DND-41 (cell line): ENCODE measurements around the gene SFMBT2.

ENCODE experiments used
- ATAC-seq: fragments of 200-7000 bp; cut with Tn5 transposase; 3 replicates; pipeline ENCODE4 v1.9.1; 2021; ENCODE audit warnings: low read depth; ENCODE audit not compliant: insufficient read depth
- DNase-seq: peaks from one replicate; pipeline ENCODE4 v3.0.0-alpha.2; 2020
- H2AFZ ChIP-seq: 2 replicates; pipeline ENCODE4 v1.6.0; 2012; ENCODE audit warnings: low read depth, low read length
- H3K27ac ChIP-seq: 2 replicates; pipeline ENCODE4 v1.5.1; 2012; ENCODE audit warnings: low read length, inconsistent platforms
- H3K27me3 ChIP-seq: fragments of 200-600 bp; sonication (generic); 2 replicates; pipeline ENCODE4 v1.6.0; 2012; ENCODE audit warnings: low read length, mild to moderate bottlenecking, inconsistent platforms; ENCODE audit not compliant: insufficient read depth, poor library complexity
- H3K36me3 ChIP-seq: 2 replicates; pipeline ENCODE4 v1.5.1; 2012; ENCODE audit warnings: low read length, inconsistent platforms; ENCODE audit not compliant: insufficient read depth
- H3K4me1 ChIP-seq: 2 replicates; pipeline ENCODE4 v1.5.1; 2012; ENCODE audit warnings: mild to moderate bottlenecking, low read length; ENCODE audit not compliant: insufficient read depth
- H3K4me2 ChIP-seq: 2 replicates; pipeline ENCODE4 v1.6.0; 2012; ENCODE audit warnings: mild to moderate bottlenecking, moderate library complexity, low read length, inconsistent platforms; ENCODE audit not compliant: insufficient read depth
- H3K4me3 ChIP-seq, 2 experiments: fragments of 200-600 bp in 1 of 2; shearing (Covaris generic) in 1 of 2; 2 replicates each; pipeline ENCODE4 v1.5.1; 2012 to 2016; ENCODE audit warnings: inconsistent platforms in 2 of 2, low read length in 2 of 2, mild to moderate bottlenecking in 2 of 2, low read depth in 1 of 2, moderate library complexity in 1 of 2
- H3K79me2 ChIP-seq: 2 replicates; pipeline ENCODE4 v1.6.0; 2012; ENCODE audit warnings: low read length, inconsistent platforms; ENCODE audit not compliant: insufficient read depth
- H3K9ac ChIP-seq: 2 replicates; pipeline ENCODE4 v1.6.0; 2012; ENCODE audit warnings: low read depth, mild to moderate bottlenecking, inconsistent platforms, low read length, moderate library complexity
- H3K9me3 ChIP-seq: 2 replicates; pipeline ENCODE4 v1.5.1; 2012; ENCODE audit warnings: low read length, moderate library complexity, mild to moderate bottlenecking, inconsistent platforms; ENCODE audit not compliant: insufficient read depth, severe bottlenecking
- H4K20me1 ChIP-seq: 2 replicates; pipeline ENCODE4 v1.6.0; 2012; ENCODE audit warnings: low read length; ENCODE audit not compliant: insufficient read depth
- EZH2 ChIP-seq: IDR thresholded peaks from 3 replicates; pipeline ENCODE4 v1.6.1; 2012; ENCODE audit warnings: borderline replicate concordance, low read depth, mild to moderate bottlenecking, moderate library complexity, low read length, inconsistent platforms; ENCODE audit not compliant: severe bottlenecking
- TF ChIP-seq, protein P1 (sequence below): IDR thresholded peaks from 2 replicates; pipeline ENCODE4 v1.5.1; 2012; ENCODE audit warnings: borderline replicate concordance, low read length, moderate library complexity, mild to moderate bottlenecking; ENCODE audit not compliant: poor library complexity, severe bottlenecking; ENCODE audit errors: extremely low read depth

The SFMBT2 gene

DNA sequence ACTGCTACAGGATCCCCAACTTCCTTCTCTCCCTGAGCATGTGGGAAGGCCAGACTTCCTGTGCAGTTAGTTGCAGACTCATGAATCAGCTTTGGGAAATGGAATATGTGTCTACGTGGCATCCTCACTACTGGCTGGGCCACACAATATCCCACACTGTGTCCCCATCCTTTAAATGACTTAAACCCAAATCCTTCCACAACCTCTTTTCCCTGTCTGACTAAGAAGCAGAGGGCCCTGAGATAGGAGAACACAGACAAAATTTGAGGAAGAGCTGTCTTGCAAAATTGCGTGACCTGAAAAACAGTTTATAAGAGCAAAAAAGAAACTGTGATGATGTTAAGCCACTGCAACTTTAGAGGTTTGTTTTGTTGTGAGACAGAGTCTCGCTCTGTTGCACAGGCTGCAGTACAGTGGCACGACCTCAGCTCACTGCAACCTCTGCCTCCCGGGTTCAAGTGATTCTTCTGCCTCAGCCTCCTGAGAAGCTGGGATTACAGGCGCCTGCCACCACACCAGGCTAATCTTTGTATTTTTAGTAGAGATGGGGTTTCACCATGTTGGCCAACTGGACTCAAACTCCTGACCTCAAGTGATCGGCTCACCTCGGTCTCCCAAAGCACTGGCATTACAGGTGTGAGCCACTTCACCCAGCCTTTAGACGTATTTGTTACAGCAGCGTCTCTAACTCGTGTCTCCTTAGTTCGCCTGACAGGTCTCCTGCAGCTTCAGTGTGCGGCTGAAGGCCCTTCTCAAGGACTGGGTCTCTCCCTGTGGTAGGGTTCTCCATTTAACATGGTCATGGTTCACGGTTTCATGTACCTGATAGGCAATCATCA, 46.9 kb upstream of the SFMBT2 start:
- H3K9ac ChIP-seq: no peak overlapping the region
- ATAC-seq (no peak), DNase-seq (no peak)
- H3K79me2 ChIP-seq: no peaks in the 10 kb centered on the region
- no peaks in the 10 kb centered on the region for H3K27me3 ChIP-seq
- no peak overlapping the region for H2AFZ ChIP-seq
- H3K4me1 ChIP-seq: no peaks in the 10 kb centered on the region
- no peaks in the 10 kb centered on the region for H4K20me1 ChIP-seq
- H3K4me2 ChIP-seq: no peak overlapping the region
- no peak for TF ChIP-seq EZH2
- TF ChIP-seq, protein P1, sequence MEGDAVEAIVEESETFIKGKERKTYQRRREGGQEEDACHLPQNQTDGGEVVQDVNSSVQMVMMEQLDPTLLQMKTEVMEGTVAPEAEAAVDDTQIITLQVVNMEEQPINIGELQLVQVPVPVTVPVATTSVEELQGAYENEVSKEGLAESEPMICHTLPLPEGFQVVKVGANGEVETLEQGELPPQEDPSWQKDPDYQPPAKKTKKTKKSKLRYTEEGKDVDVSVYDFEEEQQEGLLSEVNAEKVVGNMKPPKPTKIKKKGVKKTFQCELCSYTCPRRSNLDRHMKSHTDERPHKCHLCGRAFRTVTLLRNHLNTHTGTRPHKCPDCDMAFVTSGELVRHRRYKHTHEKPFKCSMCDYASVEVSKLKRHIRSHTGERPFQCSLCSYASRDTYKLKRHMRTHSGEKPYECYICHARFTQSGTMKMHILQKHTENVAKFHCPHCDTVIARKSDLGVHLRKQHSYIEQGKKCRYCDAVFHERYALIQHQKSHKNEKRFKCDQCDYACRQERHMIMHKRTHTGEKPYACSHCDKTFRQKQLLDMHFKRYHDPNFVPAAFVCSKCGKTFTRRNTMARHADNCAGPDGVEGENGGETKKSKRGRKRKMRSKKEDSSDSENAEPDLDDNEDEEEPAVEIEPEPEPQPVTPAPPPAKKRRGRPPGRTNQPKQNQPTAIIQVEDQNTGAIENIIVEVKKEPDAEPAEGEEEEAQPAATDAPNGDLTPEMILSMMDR: no peak
- no peaks in the 10 kb centered on the region for H3K36me3 ChIP-seq
- H3K4me3 ChIP-seq: no peak overlapping the region
- no peaks in the 10 kb centered on the region for H3K9me3 ChIP-seq
- no peak overlapping the region for H3K27ac ChIP-seq

DNA sequence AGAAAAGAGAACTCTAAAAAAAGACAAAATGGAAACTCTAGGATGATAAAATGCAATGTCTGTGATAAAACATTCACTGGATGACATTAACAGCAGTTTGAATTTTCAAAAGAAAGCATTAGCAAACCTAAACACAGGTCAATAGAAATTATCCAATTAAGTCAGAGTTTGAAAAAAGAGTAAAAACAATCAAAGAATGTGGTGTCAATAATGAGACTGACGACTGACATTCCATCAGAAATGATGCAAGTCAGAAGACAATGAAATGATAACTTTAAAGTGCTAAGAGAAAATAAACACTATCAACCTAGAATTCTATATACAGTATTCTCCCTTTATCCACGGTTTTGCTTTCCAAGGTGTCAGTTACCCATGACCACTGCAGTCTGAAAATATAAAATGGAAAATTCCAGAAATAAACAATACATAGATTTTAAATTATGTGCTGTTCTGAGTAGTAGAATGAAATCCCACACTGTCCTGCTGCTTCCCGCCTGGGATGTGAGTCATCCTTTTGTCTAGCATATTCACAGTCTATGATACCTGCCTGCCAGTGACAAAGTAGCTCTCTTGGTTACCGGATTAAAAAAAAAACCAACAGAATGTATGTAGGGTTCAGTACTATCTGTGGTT, 38.3 kb upstream of the SFMBT2 start:
- Histone ChIP-seq H3K27ac (no peak overlapping the region), H4K20me1 (no peaks in the 10 kb centered on the region), H3K4me2 (no peak overlapping the region), H3K27me3 (no peaks in the 10 kb centered on the region), H3K4me1 (no peaks in the 10 kb centered on the region), H3K4me3 (no peak overlapping the region), H3K9ac (no peak overlapping the region), H3K79me2 (no peaks in the 10 kb centered on the region), H3K36me3 (no peaks in the 10 kb centered on the region), H3K9me3 (peaks cover 21% of the 10 kb centered on the region), H2AFZ (no peak overlapping the region)
- no peak for TF ChIP-seq EZH2
- TF ChIP-seq, protein P1: no peak
- ATAC-seq (no peak), DNase-seq (no peak)

DNA sequence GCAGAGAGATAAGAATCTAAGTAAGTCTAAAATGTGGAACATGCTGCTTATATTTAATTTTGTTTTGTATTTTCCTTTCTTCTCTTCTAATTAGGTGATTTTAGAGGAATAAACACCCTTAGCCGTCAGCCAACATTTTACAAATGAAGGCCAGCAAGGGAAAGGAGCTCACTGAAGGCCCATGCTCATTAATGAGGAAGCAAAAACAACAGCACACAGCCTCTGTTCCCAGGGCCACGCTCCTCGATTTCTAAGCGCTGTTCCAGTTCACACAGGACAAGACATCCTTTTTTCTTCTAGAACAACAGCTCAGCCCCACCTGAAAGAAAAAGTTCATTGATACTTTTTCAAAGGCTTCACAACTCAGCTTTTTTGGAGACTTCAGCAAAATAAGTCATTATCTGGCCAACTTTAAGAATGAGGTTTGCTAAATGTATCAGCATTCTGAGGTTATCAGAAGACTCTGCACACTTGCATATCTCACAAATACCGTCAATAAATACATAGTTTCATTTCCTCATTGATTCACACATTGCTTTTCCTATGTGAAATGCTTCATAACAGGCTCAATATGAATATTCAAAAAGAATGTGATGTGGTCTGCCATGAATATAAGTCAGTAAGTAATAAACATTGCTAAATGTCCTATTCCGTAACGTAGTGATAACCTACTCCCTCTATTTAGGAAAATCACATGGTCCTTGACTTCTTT, 34.8 kb upstream of the SFMBT2 start:
- no peak overlapping the region for H2AFZ ChIP-seq
- ATAC-seq: no peak
- no peak for DNase-seq
- peaks cover 21% of the 10 kb centered on the region for H3K9me3 ChIP-seq
- no peak for TF ChIP-seq EZH2
- no peaks in the 10 kb centered on the region for H3K36me3 ChIP-seq
- no peak overlapping the region for H3K4me3 ChIP-seq
- H3K9ac ChIP-seq: no peak overlapping the region
- no peak overlapping the region for H3K27ac ChIP-seq
- no peaks in the 10 kb centered on the region for H3K4me1 ChIP-seq
- H4K20me1 ChIP-seq: no peaks in the 10 kb centered on the region
- H3K79me2 ChIP-seq: no peaks in the 10 kb centered on the region
- H3K27me3 ChIP-seq: no peaks in the 10 kb centered on the region
- no peak overlapping the region for H3K4me2 ChIP-seq
